GM12892 (cell line): ENCODE results near the gene ABHD10.

Experiments
- POLR2A ChIP-seq: IDR thresholded peaks from 2 replicates; pipeline ENCODE4 v1.6.1; 2011; ENCODE audit warnings: low read depth, low read length, control low read depth
- POLR2AphosphoS5 ChIP-seq: IDR thresholded peaks from 2 replicates; pipeline ENCODE4 v1.6.1; 2011; ENCODE audit warnings: low read depth, low read length, control low read depth

DNA sequence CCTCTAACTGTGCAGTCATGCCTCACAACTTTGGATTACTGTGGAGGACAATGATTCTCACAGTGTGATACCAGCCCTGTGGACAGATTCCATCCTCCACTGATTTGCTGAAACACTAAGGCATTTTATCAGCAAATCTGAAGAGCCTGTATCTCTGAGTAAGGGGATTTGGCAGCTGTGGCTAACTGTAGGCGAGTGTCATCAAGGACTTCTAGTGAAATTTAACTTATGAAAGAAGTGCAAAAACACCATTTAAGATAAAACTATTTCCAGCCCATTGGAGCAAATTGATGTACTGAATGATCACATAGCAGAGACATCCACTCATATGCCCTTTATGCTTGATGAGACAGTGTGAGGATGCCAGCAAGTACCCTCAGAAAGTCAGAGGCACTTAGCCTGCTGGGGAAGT lies 41.9 kb downstream of the ABHD10 start:
- TF ChIP-seq POLR2A (no peak), POLR2AphosphoS5 (no peak)
